Gastrocnemius medialis (tissue), 4 donors: ENCODE measurements around the gene RNF215.

ENCODE experiments used
- POLR2A ChIP-seq, 2 donors: fragments of 450-650 bp; IDR thresholded peaks; one replicate each; pipeline ENCODE4 v1.6.1; 2017; ENCODE audit warnings: antibody characterized with exemption in 2 of 2, mild to moderate bottlenecking in 2 of 2, moderate library complexity in 2 of 2
- TF ChIP-seq, protein P1 (sequence below), 5 experiments: fragments of 450-650 bp in 3 of 5; fragments of 200-600 bp in 2 of 5; sonication (generic) in 2 of 5; IDR thresholded peaks in 4 of 5; conservative IDR thresholded peaks in 1 of 5; 1 replicate in 4 of 5; 2 replicates in 1 of 5; pipeline ENCODE4 v1.5.1; 2016 to 2019; ENCODE audit warnings: antibody characterized with exemption in 5 of 5, mild to moderate bottlenecking in 3 of 5, moderate library complexity in 3 of 5

DNA sequence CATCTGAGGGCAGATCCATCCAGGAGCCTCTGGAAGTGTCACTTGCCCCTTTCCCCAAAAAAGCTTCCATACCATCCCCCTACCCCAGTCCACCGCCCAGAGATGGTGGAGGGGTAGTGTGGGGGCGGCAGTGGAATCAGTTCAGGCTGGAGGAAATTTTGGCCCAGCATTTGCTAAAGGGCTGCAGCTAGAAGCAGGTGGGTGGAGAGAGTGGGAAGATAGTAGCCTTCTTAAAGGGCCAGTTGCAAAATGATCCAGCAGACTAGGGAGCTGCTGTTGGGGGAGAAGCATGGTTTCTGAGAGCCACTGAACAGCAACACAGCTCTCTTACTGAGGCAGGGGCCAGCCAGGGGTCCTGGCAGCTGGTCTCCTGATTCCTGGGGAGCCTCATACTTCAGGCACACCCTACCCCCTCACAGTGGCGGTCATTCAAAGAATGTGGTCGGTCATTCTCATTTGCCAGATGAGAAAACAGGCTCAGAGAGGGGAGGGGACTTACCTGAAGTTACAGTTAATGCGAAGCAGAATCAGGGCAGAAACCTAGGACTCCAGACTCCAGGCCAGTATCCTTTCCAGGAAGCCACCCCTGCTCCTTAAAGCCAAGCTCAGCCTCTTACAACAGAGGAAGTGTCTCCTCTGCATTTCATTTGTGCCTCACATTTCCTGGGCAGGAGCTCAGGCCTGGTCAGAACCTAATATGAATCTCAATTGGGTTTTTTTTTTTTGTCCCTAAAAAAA, 15.0 kb upstream of the RNF215 start:
- TF ChIP-seq, protein P1, sequence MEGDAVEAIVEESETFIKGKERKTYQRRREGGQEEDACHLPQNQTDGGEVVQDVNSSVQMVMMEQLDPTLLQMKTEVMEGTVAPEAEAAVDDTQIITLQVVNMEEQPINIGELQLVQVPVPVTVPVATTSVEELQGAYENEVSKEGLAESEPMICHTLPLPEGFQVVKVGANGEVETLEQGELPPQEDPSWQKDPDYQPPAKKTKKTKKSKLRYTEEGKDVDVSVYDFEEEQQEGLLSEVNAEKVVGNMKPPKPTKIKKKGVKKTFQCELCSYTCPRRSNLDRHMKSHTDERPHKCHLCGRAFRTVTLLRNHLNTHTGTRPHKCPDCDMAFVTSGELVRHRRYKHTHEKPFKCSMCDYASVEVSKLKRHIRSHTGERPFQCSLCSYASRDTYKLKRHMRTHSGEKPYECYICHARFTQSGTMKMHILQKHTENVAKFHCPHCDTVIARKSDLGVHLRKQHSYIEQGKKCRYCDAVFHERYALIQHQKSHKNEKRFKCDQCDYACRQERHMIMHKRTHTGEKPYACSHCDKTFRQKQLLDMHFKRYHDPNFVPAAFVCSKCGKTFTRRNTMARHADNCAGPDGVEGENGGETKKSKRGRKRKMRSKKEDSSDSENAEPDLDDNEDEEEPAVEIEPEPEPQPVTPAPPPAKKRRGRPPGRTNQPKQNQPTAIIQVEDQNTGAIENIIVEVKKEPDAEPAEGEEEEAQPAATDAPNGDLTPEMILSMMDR (IDR thresholded peaks at IDR 0.05 in 4 of 5, conservative IDR thresholded peaks at IDR 0.05 in 1 of 5) = no peak
- TF ChIP-seq POLR2A (IDR thresholded peaks at IDR 0.05) = no peak
